HCT116 (cell line): ENCODE results near the gene C11orf98.

Experiments
- CEBPB ChIP-seq: IDR thresholded peaks from 2 replicates; pipeline ENCODE4 v1.6.1; 2012; ENCODE audit warnings: low read depth
- CTCF ChIP-seq, 3 experiments: fragments of 200-600 bp in 1 of 3; sonication (generic) in 1 of 3; IDR thresholded peaks in 2 of 3; conservative IDR thresholded peaks in 1 of 3; 2 replicates each; pipeline ENCODE4 v1.5.1; 2012 to 2017; ENCODE audit warnings: low read depth in 2 of 3, low read length in 2 of 3, antibody characterized with exemption in 1 of 3, borderline replicate concordance in 1 of 3, control low read depth in 1 of 3, mild to moderate bottlenecking in 1 of 3, mixed read lengths in 1 of 3, mixed run types in 1 of 3, moderate library complexity in 1 of 3; ENCODE audit not compliant: insufficient read depth in 1 of 3
- POLR2A ChIP-seq: IDR thresholded peaks from 2 replicates; pipeline ENCODE4 v1.7.0; 2011; ENCODE audit warnings: borderline replicate concordance; ENCODE audit not compliant: insufficient read depth, insufficient read length; ENCODE audit errors: extremely low read depth
- POLR2AphosphoS5 ChIP-seq: IDR thresholded peaks from 2 replicates; pipeline ENCODE4 v1.6.1; 2011; ENCODE audit warnings: mild to moderate bottlenecking, low read depth, low read length, moderate library complexity
- RAD21 ChIP-seq: IDR thresholded peaks from 2 replicates; pipeline ENCODE4 v1.6.1; 2012; ENCODE audit warnings: low read depth, mild to moderate bottlenecking
- SIN3A ChIP-seq: IDR thresholded peaks from 2 replicates; pipeline ENCODE4 v1.6.1; 2012; ENCODE audit warnings: low read depth
- SP1 ChIP-seq: IDR thresholded peaks from 2 replicates; pipeline ENCODE4 v1.6.1; 2012; ENCODE audit warnings: low read depth
- TCF7L2 ChIP-seq: IDR thresholded peaks from 2 replicates; pipeline ENCODE4 v1.7.0; 2011; ENCODE audit warnings: borderline replicate concordance, inconsistent platforms; ENCODE audit not compliant: insufficient read depth, insufficient read length; ENCODE audit errors: extremely low read depth
- YY1 ChIP-seq: IDR thresholded peaks from 2 replicates; pipeline ENCODE4 v1.6.1; 2011; ENCODE audit warnings: low read length, low read depth, moderate library complexity, mild to moderate bottlenecking; ENCODE audit not compliant: insufficient replicate concordance; ENCODE audit errors: extremely low read depth
- ZFX ChIP-seq: fragments of 450-650 bp; IDR thresholded peaks from 2 replicates; pipeline ENCODE4 v1.6.1; 2017
- TF ChIP-seq, protein P1 (sequence below): IDR thresholded peaks from 2 replicates; pipeline ENCODE4 v1.6.1; 2012; ENCODE audit warnings: low read depth

- no peak for TF ChIP-seq RAD21
- TF ChIP-seq CTCF (IDR thresholded peaks at IDR 0.05 in 2 of 3, conservative IDR thresholded peaks at IDR 0.05 in 1 of 3; ENCODE audit: borderline replicate concordance in 1 of 3, insufficient read depth in 1 of 3, low read depth in 2 of 3, low read length in 2 of 3), result no peak
- TF ChIP-seq POLR2AphosphoS5, result peak; percentile 82
- no peak for TF ChIP-seq SP1
- TF ChIP-seq CEBPB, result no peak
- TF ChIP-seq POLR2A, result no peak
- TF ChIP-seq, protein P1, sequence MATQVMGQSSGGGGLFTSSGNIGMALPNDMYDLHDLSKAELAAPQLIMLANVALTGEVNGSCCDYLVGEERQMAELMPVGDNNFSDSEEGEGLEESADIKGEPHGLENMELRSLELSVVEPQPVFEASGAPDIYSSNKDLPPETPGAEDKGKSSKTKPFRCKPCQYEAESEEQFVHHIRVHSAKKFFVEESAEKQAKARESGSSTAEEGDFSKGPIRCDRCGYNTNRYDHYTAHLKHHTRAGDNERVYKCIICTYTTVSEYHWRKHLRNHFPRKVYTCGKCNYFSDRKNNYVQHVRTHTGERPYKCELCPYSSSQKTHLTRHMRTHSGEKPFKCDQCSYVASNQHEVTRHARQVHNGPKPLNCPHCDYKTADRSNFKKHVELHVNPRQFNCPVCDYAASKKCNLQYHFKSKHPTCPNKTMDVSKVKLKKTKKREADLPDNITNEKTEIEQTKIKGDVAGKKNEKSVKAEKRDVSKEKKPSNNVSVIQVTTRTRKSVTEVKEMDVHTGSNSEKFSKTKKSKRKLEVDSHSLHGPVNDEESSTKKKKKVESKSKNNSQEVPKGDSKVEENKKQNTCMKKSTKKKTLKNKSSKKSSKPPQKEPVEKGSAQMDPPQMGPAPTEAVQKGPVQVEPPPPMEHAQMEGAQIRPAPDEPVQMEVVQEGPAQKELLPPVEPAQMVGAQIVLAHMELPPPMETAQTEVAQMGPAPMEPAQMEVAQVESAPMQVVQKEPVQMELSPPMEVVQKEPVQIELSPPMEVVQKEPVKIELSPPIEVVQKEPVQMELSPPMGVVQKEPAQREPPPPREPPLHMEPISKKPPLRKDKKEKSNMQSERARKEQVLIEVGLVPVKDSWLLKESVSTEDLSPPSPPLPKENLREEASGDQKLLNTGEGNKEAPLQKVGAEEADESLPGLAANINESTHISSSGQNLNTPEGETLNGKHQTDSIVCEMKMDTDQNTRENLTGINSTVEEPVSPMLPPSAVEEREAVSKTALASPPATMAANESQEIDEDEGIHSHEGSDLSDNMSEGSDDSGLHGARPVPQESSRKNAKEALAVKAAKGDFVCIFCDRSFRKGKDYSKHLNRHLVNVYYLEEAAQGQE, result no peak
- TF ChIP-seq ZFX, result 0 out of 2 replicates have a peak, but pooled peaks have one; percentile 25
- peak; percentile 21 for TF ChIP-seq YY1
- no peak for TF ChIP-seq SIN3A
- peak; percentile 73 for TF ChIP-seq TCF7L2
Measured at GRCh38 chr11:62678770-62679696, 14.0 kb upstream of the C11orf98 start, which contains the start of gene UBXN1.
